BE2C (cell line): ENCODE results near the gene ITGB2.

ENCODE experiments used
- DNase-seq: peaks from one replicate; pipeline ENCODE4 v3.0.0-alpha.2; 2020
- H3K27me3 ChIP-seq: fragments of 250-450 bp; sonication (Bioruptor Pico); 2 replicates; pipeline ENCODE4 v1.5.1; 2020; ENCODE audit warnings: mild to moderate bottlenecking
- H3K36me3 ChIP-seq: fragments of 250-450 bp; sonication (Bioruptor Pico); 2 replicates; pipeline ENCODE4 v1.5.1; 2020; ENCODE audit warnings: mild to moderate bottlenecking
- H3K4me1 ChIP-seq: fragments of 250-450 bp; sonication (Bioruptor Pico); 2 replicates; pipeline ENCODE4 v1.5.1; 2020
- H3K4me3 ChIP-seq: 2 replicates; pipeline ENCODE4 v1.5.1; 2011; ENCODE audit warnings: low read depth, low read length
- H3K9me3 ChIP-seq: fragments of 250-450 bp; sonication (Bioruptor Pico); 2 replicates; pipeline ENCODE4 v1.5.1; 2020
- CTCF ChIP-seq: IDR thresholded peaks from 2 replicates; pipeline ENCODE4 v1.5.1; 2012; ENCODE audit warnings: mild to moderate bottlenecking, low read depth, low read length

Gene ITGB2

GRCh38 chr21:44893948-44894656, 26.6 kb downstream of the ITGB2 start:
- no peak for DNase-seq
- TF ChIP-seq CTCF, result no peak
- H3K9me3 ChIP-seq, result no peaks in the 10 kb centered on the region
- H3K4me1 ChIP-seq, result no peaks in the 10 kb centered on the region
- H3K4me3 ChIP-seq, result no peak overlapping the region
- H3K27me3 ChIP-seq, result 0 out of 2 replicates have a peak, but pooled peaks cover 3% of the 10 kb centered on the region
- H3K36me3 ChIP-seq, result no peaks in the 10 kb centered on the region

- no peak for DNase-seq
- H3K4me3 ChIP-seq, result no peak overlapping the region
- no peaks in the 10 kb centered on the region for H3K36me3 ChIP-seq
- H3K9me3 ChIP-seq, result no peaks in the 10 kb centered on the region
- no peaks in the 10 kb centered on the region for H3K4me1 ChIP-seq
- TF ChIP-seq CTCF, result no peak
- 0 out of 2 replicates have a peak, but pooled peaks cover 3% of the 10 kb centered on the region for H3K27me3 ChIP-seq
Observed at GRCh38 chr21:44893278-44893556, 27.5 kb downstream of the ITGB2 start.

GRCh38 chr21:44892536-44893277, 28.0 kb downstream of the ITGB2 start:
- peak; percentile 75 for DNase-seq
- H3K4me1 ChIP-seq, result no peaks in the 10 kb centered on the region
- no peaks in the 10 kb centered on the region for H3K36me3 ChIP-seq
- H3K27me3 ChIP-seq, result 0 out of 2 replicates have a peak, but pooled peaks cover 3% of the 10 kb centered on the region
- H3K4me3 ChIP-seq, result no peak overlapping the region
- H3K9me3 ChIP-seq, result no peaks in the 10 kb centered on the region
- peak; percentile 98 for TF ChIP-seq CTCF

- Histone ChIP-seq H3K36me3 (no peaks in the 10 kb centered on the region), H3K9me3 (no peaks in the 10 kb centered on the region), H3K27me3 (0 out of 2 replicates have a peak, but pooled peaks cover 3% of the 10 kb centered on the region), H3K4me3 (no peak overlapping the region), H3K4me1 (no peaks in the 10 kb centered on the region)
- DNase-seq, result no peak
- TF ChIP-seq CTCF, result no peak
Observed at GRCh38 chr21:44892095-44892494, 28.6 kb downstream of the ITGB2 start.

- no peak overlapping the region for H3K4me3 ChIP-seq
- no peak for TF ChIP-seq CTCF
- DNase-seq, result no peak
- H3K4me1 ChIP-seq, result no peaks in the 10 kb centered on the region
- 0 out of 2 replicates have a peak, but pooled peaks cover 3% of the 10 kb centered on the region for H3K27me3 ChIP-seq
- H3K36me3 ChIP-seq, result no peaks in the 10 kb centered on the region
- H3K9me3 ChIP-seq, result no peaks in the 10 kb centered on the region
Observed at GRCh38 chr21:44891631-44892031, 29.1 kb downstream of the ITGB2 start.

GRCh38 chr21:44890961-44891541, 29.6 kb downstream of the ITGB2 start:
- Histone ChIP-seq H3K9me3 (no peaks in the 10 kb centered on the region), H3K27me3 (0 out of 2 replicates have a peak, but pooled peaks cover 3% of the 10 kb centered on the region), H3K4me1 (no peaks in the 10 kb centered on the region), H3K36me3 (no peaks in the 10 kb centered on the region), H3K4me3 (no peak overlapping the region)
- no peak for TF ChIP-seq CTCF
- DNase-seq, result peak; percentile 5
